HepG2 (cell line): ENCODE data around the gene RPS19. TPM values are rescaled to one million over a fixed set of nuclear protein-coding genes. Genes with fewer than 3 reads are reported as not detected.

Experiments used
- ARHGAP35 ChIP-seq: sonication (generic); formaldehyde crosslinking; IDR thresholded peaks from 2 replicates; pipeline ENCODE4 v1.9.0; 2022; ENCODE audit warnings: mild to moderate bottlenecking, inconsistent platforms, moderate library complexity, missing genetic modification reagents, borderline replicate concordance
- ARNT ChIP-seq: fragments of 450-650 bp; IDR thresholded peaks from 2 replicates; pipeline ENCODE4 v1.6.1; 2017
- CSRNP1 ChIP-seq: sonication (generic); formaldehyde crosslinking; IDR thresholded peaks from 2 replicates; pipeline ENCODE4 v1.8.1; 2023; ENCODE audit warnings: mild to moderate bottlenecking, missing genetic modification reagents
- DRAP1 ChIP-seq: IDR thresholded peaks from 2 replicates; pipeline ENCODE4 v1.6.1; 2016; ENCODE audit warnings: missing genetic modification reagents, missing compliant biosample characterization
- MXD4 ChIP-seq: IDR thresholded peaks from 2 replicates; pipeline ENCODE4 v1.6.1; 2016; ENCODE audit warnings: mild to moderate bottlenecking, missing biosample characterization, missing genetic modification reagents
- NFIC ChIP-seq: IDR thresholded peaks from 2 replicates; pipeline ENCODE4 v1.6.1; 2012; ENCODE audit warnings: mild to moderate bottlenecking, low read length, inconsistent platforms
- PITX1 ChIP-seq: sonication (generic); formaldehyde crosslinking; IDR thresholded peaks from 2 replicates; pipeline ENCODE4 v1.5.1; 2020; ENCODE audit warnings: mild to moderate bottlenecking, missing genetic modification reagents
- SMARCE1 ChIP-seq: fragments of 450-650 bp; IDR thresholded peaks from 2 replicates; pipeline ENCODE4 v1.6.1; 2017; ENCODE audit warnings: borderline replicate concordance
- SP4 ChIP-seq: sonication (generic); formaldehyde crosslinking; IDR thresholded peaks from 2 replicates; pipeline ENCODE4 v1.8.1; 2023; ENCODE audit warnings: mild to moderate bottlenecking, missing genetic modification reagents
- TFE3 ChIP-seq: IDR thresholded peaks from 2 replicates; pipeline ENCODE4 v1.6.1; 2016
- TSC22D2 ChIP-seq: sonication (generic); formaldehyde crosslinking; IDR thresholded peaks from 2 replicates; pipeline ENCODE4 v1.5.1; 2020; ENCODE audit warnings: missing genetic modification reagents, mild to moderate bottlenecking, borderline replicate concordance
- ZC3H13 ChIP-seq: sonication (generic); formaldehyde crosslinking; IDR thresholded peaks from 2 replicates; pipeline ENCODE4 v1.8.1; 2023; ENCODE audit warnings: mild to moderate bottlenecking, missing genetic modification reagents, moderate library complexity
- ZFP37 ChIP-seq: sonication (generic); formaldehyde crosslinking; IDR thresholded peaks from 2 replicates; pipeline ENCODE4 v1.4.0; 2020; ENCODE audit warnings: missing genetic modification reagents, borderline replicate concordance
- ZFP62 ChIP-seq: sonication (generic); formaldehyde crosslinking; IDR thresholded peaks from 2 replicates; pipeline ENCODE4 v1.4.0; 2020; ENCODE audit warnings: missing genetic modification reagents
- ZNF577 ChIP-seq: sonication (generic); formaldehyde crosslinking; IDR thresholded peaks from 2 replicates; pipeline ENCODE4 v1.4.0; 2020; ENCODE audit warnings: mild to moderate bottlenecking, low read depth, missing genetic modification reagents, borderline replicate concordance
- ZNF687 ChIP-seq: sonication (generic); formaldehyde crosslinking; IDR thresholded peaks from 2 replicates; pipeline ENCODE4 v1.5.1; 2020; ENCODE audit warnings: mild to moderate bottlenecking, missing genetic modification reagents, moderate library complexity
- ZNF703 ChIP-seq: sonication (generic); formaldehyde crosslinking; IDR thresholded peaks from 2 replicates; pipeline ENCODE4 v1.5.1; 2020; ENCODE audit warnings: missing genetic modification reagents, mild to moderate bottlenecking, moderate library complexity, borderline replicate concordance
- polyA plus RNA-seq, 8 experiments: library from polyadenylated mRNA; depleted of rRNA in 3 of 8; stranded (reverse) in 7 of 8; unstranded in 1 of 8; fragments of >200 nt; fragmentation: Illumina TruSeq in 4 of 8; extraction: Trizol in 4 of 8; gene quantifications; 2 replicates each; pipeline versions ENCODE4 v1.2.1 to v1.2.3, GENCODE V29; 2011 to 2016; ENCODE audit warnings: low read depth in 4 of 8, missing spikeins in 1 of 8, mixed read lengths in 1 of 8; ENCODE audit not compliant: insufficient read depth in 1 of 8
- total RNA-seq, 5 experiments: library from RNA; depleted of rRNA; stranded (reverse); fragments of >200 nt; fragmentation: Illumina TruSeq; extraction: Trizol; gene quantifications; 2 replicates each; pipeline ENCODE4 v1.2.3, GENCODE V29; 2016; ENCODE audit warnings: low read depth in 1 of 5
- TF ChIP-seq, protein P1 (sequence below): sonication (generic); formaldehyde crosslinking; IDR thresholded peaks from 2 replicates; pipeline ENCODE4 v1.8.0; 2022; ENCODE audit warnings: missing genetic modification reagents, mild to moderate bottlenecking, inconsistent platforms, borderline replicate concordance

Gene RPS19
- total and polyA plus RNA-seq, 2 of the 13 experiments (the other 11 are each of a cell fraction or from before 2014, with no cell fraction given) = 1,983 to 4,758 TPM

GRCh38 chr19:41883821-41884733 lies 24.0 kb downstream of the RPS19 start (continued):
- peak; percentile 81 for TF ChIP-seq SP4
- TF ChIP-seq, protein P1, sequence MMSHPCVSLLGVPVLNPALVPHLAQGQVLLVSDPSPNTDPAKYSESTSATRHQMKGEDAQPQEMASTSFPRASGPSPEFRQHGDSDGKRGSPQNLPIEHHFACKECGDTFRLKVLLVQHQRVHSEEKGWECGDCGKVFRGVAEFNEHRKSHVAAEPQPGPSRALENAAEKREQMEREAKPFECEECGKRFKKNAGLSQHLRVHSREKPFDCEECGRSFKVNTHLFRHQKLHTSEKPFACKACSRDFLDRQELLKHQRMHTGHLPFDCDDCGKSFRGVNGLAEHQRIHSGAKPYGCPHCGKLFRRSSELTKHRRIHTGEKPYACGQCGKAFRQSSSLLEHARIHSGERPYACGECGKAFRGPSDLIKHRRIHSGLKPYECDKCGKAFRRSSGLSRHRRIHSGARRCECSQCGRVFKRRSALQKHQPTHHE = peak; percentile 80; the same call in 1 of the 2 replicates
- peak; percentile 36; the same call in 1 of the 2 replicates for TF ChIP-seq ARHGAP35 (CRISPR knock-in tag)
- TF ChIP-seq PITX1 (CRISPR knock-in tag) = peak; percentile 25; the same call in 1 of the 2 replicates
- TF ChIP-seq TSC22D2 = peak; percentile 79; the same call in 1 of the 2 replicates
- 0 out of 2 replicates have a peak, but pooled peaks have one; percentile 15 for TF ChIP-seq ZFP62
- peak; percentile 70 for TF ChIP-seq ZNF687 (CRISPR knock-in tag)
- peak; percentile 73 for TF ChIP-seq MXD4 (CRISPR knock-in tag)
- no peak for TF ChIP-seq SMARCE1
- no peak for TF ChIP-seq ARNT
- TF ChIP-seq DRAP1 (CRISPR knock-in tag) = peak; percentile 64
- peak; percentile 61; the same call in 1 of the 2 replicates for TF ChIP-seq TFE3 (CRISPR knock-in tag)
- peak; percentile 70; the same call in 1 of the 2 replicates for TF ChIP-seq ZFP37 (CRISPR knock-in tag)
- TF ChIP-seq CSRNP1 (CRISPR knock-in tag) = peak; percentile 53; the same call in 1 of the 2 replicates
- no peak for TF ChIP-seq ZNF703 (CRISPR knock-in tag)
- no peak for TF ChIP-seq ZNF577 (CRISPR knock-in tag)
- peak; percentile 54; the same call in 1 of the 2 replicates for TF ChIP-seq NFIC
- TF ChIP-seq ZC3H13 = peak; percentile 86
